ENCODE measurements around the gene TRIM3. TPM values are rescaled to one million over a fixed set of nuclear protein-coding genes. Genes with fewer than 3 reads are reported as not detected.

TRIM3 gene
- polyA plus RNA-seq, 4 donors = 16.4 to 32.0 (median 21.0) TPM

- DNase-seq (ENCODE audit: low read depth in 4 of 4, low spot score in 3 of 4) = no peak
Measured at GRCh38 chr11:6404342-6405051, 69.2 kb downstream of the TRIM3 start.

GRCh38 chr11:6403539-6403938 is 70.2 kb downstream of the TRIM3 start:
- DNase-seq (ENCODE audit: low read depth in 4 of 4, low spot score in 3 of 4) = no peak

DNA sequence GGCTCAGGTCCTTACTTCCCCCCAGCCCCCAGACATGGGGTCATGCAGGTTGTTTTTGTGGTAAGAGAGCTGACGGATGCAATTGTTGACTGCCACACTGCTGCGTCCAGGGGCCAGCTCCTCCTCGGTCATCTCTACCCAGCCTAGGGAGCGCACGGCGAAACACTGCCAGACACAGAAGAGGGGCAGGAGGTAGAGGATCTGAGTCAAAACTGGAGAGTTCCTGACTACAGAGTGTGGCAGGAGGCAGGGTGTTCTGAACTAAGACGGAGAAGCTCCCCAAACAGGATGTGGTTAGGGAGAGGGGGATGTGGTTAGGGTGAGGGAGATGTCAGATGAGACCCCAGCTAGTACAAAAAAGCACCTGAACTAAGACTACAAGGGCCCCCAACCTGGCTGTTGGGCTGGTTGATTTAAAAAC is 71.2 kb downstream of the TRIM3 start:
- no peak for DNase-seq (ENCODE audit: low read depth in 4 of 4, low spot score in 3 of 4)

GRCh38 chr11:6402061-6402470 is 71.7 kb downstream of the TRIM3 start:
- DNase-seq (ENCODE audit: low read depth in 4 of 4, low spot score in 3 of 4) = no peak

DNA sequence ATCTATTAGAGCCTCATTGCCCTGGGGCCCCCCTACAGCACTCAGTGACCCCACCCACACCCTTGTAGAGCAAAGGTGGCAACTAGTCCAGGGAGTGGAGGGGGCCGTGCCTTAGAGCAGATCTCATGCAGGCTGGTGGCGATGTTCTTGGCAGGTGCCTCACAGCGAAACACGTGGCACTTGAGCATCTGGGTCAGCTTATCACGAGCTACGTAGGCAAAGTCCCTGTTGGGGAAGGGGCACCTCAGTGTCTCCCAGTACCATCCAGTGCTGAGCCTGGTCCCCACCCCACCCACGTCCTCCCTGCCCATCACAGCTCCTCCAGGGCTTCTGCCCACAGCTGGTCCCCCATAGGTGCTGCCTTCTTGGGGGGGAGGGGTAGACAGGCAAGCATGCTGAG is 72.3 kb downstream of the TRIM3 start:
- DNase-seq (ENCODE audit: low read depth in 4 of 4, low spot score in 3 of 4) = no peak

- no peak for DNase-seq (ENCODE audit: low read depth in 4 of 4, low spot score in 3 of 4)
Measured at GRCh38 chr11:6400431-6401345, 73.1 kb downstream of the TRIM3 start.

Other genes starting within 250 kb of the TRIM3 start
- gene FHIP1B, start 239.3 kb downstream of the TRIM3 start, polyA plus RNA-seq (ENCODE audit: insufficient read length in 4 of 4) = 10 to 100 TPM; 40.0 to 68.9 (median 46.3) TPM
- gene CNGA4, start 234.9 kb downstream of the TRIM3 start, polyA plus RNA-seq (ENCODE audit: insufficient read length in 4 of 4) = under 1 TPM; 0.09 to 0.34 (median 0.27) TPM
- gene CCKBR, start 214.1 kb downstream of the TRIM3 start, polyA plus RNA-seq (ENCODE audit: insufficient read length in 4 of 4) = under 1 TPM; 0.25 to 0.76 (median 0.56) TPM
- gene CAVIN3, start 153.4 kb downstream of the TRIM3 start, polyA plus RNA-seq (ENCODE audit: insufficient read length in 4 of 4) = 10 to 100 TPM; 12.0 to 39.8 (median 16.9) TPM
- 10 to 100 TPM; 33.8 to 35.8 (median 34.8) TPM for gene SMPD1, start 83.5 kb downstream of the TRIM3 start, polyA plus RNA-seq (ENCODE audit: insufficient read length in 4 of 4)
- 10 to 100 TPM; 47.0 to 60.0 (median 51.3) TPM for gene APBB1, start 54.8 kb downstream of the TRIM3 start, polyA plus RNA-seq (ENCODE audit: insufficient read length in 4 of 4)
- gene HPX, start 33.0 kb downstream of the TRIM3 start, polyA plus RNA-seq (ENCODE audit: insufficient read length in 4 of 4) = 1 to 10 TPM; 2.4 to 7.4 (median 3.6) TPM
- 10 to 100 TPM; 52.2 to 77.1 (median 66.8) TPM for gene ARFIP2, start 7.4 kb upstream of the TRIM3 start, polyA plus RNA-seq (ENCODE audit: insufficient read length in 4 of 4)
- 10 to 100 TPM; 25.5 to 39.3 (median 38.4) TPM for gene TIMM10B, start 7.6 kb upstream of the TRIM3 start, polyA plus RNA-seq (ENCODE audit: insufficient read length in 4 of 4)
- gene DNHD1, start 23.3 kb upstream of the TRIM3 start, polyA plus RNA-seq (ENCODE audit: insufficient read length in 4 of 4) = 10 to 100 TPM in 1 of 4 donors, 1 to 10 TPM in 3; 4.9 to 12.6 (median 8.2) TPM
- 10 to 100 TPM; 19.2 to 24.9 (median 19.9) TPM for gene RRP8, start 129.7 kb upstream of the TRIM3 start, polyA plus RNA-seq (ENCODE audit: insufficient read length in 4 of 4)
- 100 to 1,000 TPM; 141 to 176 (median 151) TPM for gene ILK, start 129.8 kb upstream of the TRIM3 start, polyA plus RNA-seq (ENCODE audit: insufficient read length in 4 of 4)
- gene TAF10, start 138.3 kb upstream of the TRIM3 start, polyA plus RNA-seq (ENCODE audit: insufficient read length in 4 of 4) = 10 to 100 TPM; 62.2 to 93.7 (median 80.0) TPM
- 100 to 1,000 TPM in 3 of 4 donors, 10 to 100 TPM in 1; 61.8 to 134 (median 110) TPM for gene TPP1, start 145.5 kb upstream of the TRIM3 start, polyA plus RNA-seq (ENCODE audit: insufficient read length in 4 of 4)
- 10 to 100 TPM; 30.3 to 79.9 (median 36.9) TPM for gene DCHS1, start 181.9 kb upstream of the TRIM3 start, polyA plus RNA-seq (ENCODE audit: insufficient read length in 4 of 4)
- 10 to 100 TPM; 45.6 to 68.1 (median 64.6) TPM for gene MRPL17, start 209.4 kb upstream of the TRIM3 start, polyA plus RNA-seq (ENCODE audit: insufficient read length in 4 of 4)

All from left renal pelvis (tissue), 4 donors.